HFFc6 (cell line): Measurements from ENCODE around the gene DNAJC1. TPM values are rescaled to one million over a fixed set of nuclear protein-coding genes. Genes with fewer than 3 reads are reported as not detected.

ENCODE experiments used
- DNase-seq: peaks from one replicate; pipeline ENCODE4 v3.0.0-alpha.2; 2018
- H3K27ac Mint-ChIP-seq: 2 replicates; pipeline ENCODE4 v1.8.0; 2020; ENCODE audit warnings: mild to moderate bottlenecking, mixed read lengths
- H3K27me3 Mint-ChIP-seq: 2 replicates; pipeline ENCODE4 v1.8.0; 2021; ENCODE audit warnings: mild to moderate bottlenecking, moderate library complexity, mixed read lengths; ENCODE audit not compliant: insufficient read depth
- H3K36me3 Mint-ChIP-seq: 2 replicates; pipeline ENCODE4 v1.8.0; 2021; ENCODE audit warnings: low read depth, mixed read lengths
- H3K4me1 Mint-ChIP-seq: 2 replicates; pipeline ENCODE4 v1.8.0; 2020; ENCODE audit warnings: low read depth, mixed read lengths
- H3K4me3 Mint-ChIP-seq: 2 replicates; pipeline ENCODE4 v1.8.0; 2020; ENCODE audit warnings: mild to moderate bottlenecking, moderate library complexity, mixed read lengths
- H3K9me3 Mint-ChIP-seq: 2 replicates; pipeline ENCODE4 v1.8.0; 2020; ENCODE audit warnings: mild to moderate bottlenecking, mixed read lengths
- long read RNA-seq: library from polyadenylated mRNA; unstranded; transcript quantifications from one replicate; pipeline ENCODE4 v2.0.0, GENCODE V29; 2019
- total RNA-seq, 6 experiments: library from RNA; stranded (reverse); fragmentation: NEBNext Ultra II Directional; extraction: Animal tissue kit (Norgen Biotek cat#: 25700); gene quantifications; 2 replicates in 1 of 6; 3 replicates in 5 of 6; pipeline ENCODE4 v1.2.3, GENCODE V29; 2021
- TF ChIP-seq, protein P1 (sequence below): fragments of 200-600 bp; sonication (generic); IDR thresholded peaks from 2 replicates; pipeline ENCODE4 v1.5.0; 2021; ENCODE audit warnings: antibody characterized with exemption, mild to moderate bottlenecking

Gene DNAJC1, protein sequence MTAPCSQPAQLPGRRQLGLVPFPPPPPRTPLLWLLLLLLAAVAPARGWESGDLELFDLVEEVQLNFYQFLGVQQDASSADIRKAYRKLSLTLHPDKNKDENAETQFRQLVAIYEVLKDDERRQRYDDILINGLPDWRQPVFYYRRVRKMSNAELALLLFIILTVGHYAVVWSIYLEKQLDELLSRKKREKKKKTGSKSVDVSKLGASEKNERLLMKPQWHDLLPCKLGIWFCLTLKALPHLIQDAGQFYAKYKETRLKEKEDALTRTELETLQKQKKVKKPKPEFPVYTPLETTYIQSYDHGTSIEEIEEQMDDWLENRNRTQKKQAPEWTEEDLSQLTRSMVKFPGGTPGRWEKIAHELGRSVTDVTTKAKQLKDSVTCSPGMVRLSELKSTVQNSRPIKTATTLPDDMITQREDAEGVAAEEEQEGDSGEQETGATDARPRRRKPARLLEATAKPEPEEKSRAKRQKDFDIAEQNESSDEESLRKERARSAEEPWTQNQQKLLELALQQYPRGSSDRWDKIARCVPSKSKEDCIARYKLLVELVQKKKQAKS
- total RNA-seq: 10 to 100 TPM; 17.3 to 25.5 (median 17.9) TPM
- long read RNA-seq, transcript DNAJC1-202 (12 exons, 2,106 nt): major isoform, 8 of 48 reads
- long read RNA-seq, partial matches to known transcripts: 37 of 48 reads
- long read RNA-seq, other reads (novel, unspliced or antisense): 3 of 48 reads

GRCh38 chr10:22003177-22003963 lies at the start of gene DNAJC1:
Gene DNAJC1, minus strand, starts transcription at chr10:22003730. Its CDS starts 296 bp downstream, at chr10:22003434.
- TF ChIP-seq, protein P1, sequence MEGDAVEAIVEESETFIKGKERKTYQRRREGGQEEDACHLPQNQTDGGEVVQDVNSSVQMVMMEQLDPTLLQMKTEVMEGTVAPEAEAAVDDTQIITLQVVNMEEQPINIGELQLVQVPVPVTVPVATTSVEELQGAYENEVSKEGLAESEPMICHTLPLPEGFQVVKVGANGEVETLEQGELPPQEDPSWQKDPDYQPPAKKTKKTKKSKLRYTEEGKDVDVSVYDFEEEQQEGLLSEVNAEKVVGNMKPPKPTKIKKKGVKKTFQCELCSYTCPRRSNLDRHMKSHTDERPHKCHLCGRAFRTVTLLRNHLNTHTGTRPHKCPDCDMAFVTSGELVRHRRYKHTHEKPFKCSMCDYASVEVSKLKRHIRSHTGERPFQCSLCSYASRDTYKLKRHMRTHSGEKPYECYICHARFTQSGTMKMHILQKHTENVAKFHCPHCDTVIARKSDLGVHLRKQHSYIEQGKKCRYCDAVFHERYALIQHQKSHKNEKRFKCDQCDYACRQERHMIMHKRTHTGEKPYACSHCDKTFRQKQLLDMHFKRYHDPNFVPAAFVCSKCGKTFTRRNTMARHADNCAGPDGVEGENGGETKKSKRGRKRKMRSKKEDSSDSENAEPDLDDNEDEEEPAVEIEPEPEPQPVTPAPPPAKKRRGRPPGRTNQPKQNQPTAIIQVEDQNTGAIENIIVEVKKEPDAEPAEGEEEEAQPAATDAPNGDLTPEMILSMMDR: no peak; the same call in none of the 2 replicates
- DNase-seq: peak; percentile 89
- Mint-ChIP-seq H3K27ac (peak within 1 kb of the TSS; percentile 85), H3K4me1 (peaks cover 20% of the 10 kb centered on the region), H3K4me3 (peak within 1 kb of the TSS; percentile 94), H3K27me3 (peaks cover 6% of the 10 kb centered on the region), H3K9me3 (no peaks in the 10 kb centered on the region), H3K36me3 (no peaks in the 10 kb centered on the region)

DNA sequence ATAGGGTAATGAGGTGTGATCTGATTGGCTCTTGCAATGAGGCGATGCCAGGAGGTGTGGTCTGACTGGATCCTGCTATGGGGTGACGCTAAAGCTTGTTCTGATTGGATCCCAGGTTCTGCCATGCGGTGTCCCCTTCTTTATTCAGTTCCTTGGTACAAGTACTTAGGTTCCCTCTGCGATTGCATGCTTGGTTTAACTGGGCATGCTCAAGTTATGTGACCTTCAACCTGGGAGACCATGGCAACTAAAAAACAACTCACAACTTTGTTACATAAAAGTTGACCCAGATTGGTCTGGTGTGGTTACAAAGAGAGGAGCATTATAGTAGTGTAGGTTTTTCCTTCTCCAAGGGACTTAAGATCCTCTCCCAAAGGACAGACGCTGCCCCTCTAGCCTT lies 49.5 kb upstream of the DNAJC1 start:
- Mint-ChIP-seq H3K4me1 (no peaks in the 10 kb centered on the region), H3K27me3 (peaks cover 8% of the 10 kb centered on the region)
- TF ChIP-seq, protein P1: no peak

GRCh38 chr10:22049635-22050034 lies 46.1 kb upstream of the DNAJC1 start:
- no peak overlapping the region for H3K27ac Mint-ChIP-seq
- TF ChIP-seq, protein P1: no peak
- H3K27me3 Mint-ChIP-seq: peaks cover 6% of the 10 kb centered on the region
- no peak for DNase-seq
- H3K9me3 Mint-ChIP-seq: no peaks in the 10 kb centered on the region
- no peaks in the 10 kb centered on the region for H3K4me1 Mint-ChIP-seq
- H3K4me3 Mint-ChIP-seq: no peak overlapping the region
- no peaks in the 10 kb centered on the region for H3K36me3 Mint-ChIP-seq

More for the DNA sequence above, 49.5 kb upstream of the DNAJC1 start:
- Mint-ChIP-seq H3K4me3 (no peak overlapping the region), H3K9me3 (peaks cover 4% of the 10 kb centered on the region; the same call in 1 of the 2 replicates), H3K36me3 (no peaks in the 10 kb centered on the region), H3K27ac (no peak overlapping the region)
- DNase-seq: no peak

GRCh38 chr10:22047812-22048211 lies 44.3 kb upstream of the DNAJC1 start:
- H3K27ac Mint-ChIP-seq: no peak overlapping the region

DNA sequence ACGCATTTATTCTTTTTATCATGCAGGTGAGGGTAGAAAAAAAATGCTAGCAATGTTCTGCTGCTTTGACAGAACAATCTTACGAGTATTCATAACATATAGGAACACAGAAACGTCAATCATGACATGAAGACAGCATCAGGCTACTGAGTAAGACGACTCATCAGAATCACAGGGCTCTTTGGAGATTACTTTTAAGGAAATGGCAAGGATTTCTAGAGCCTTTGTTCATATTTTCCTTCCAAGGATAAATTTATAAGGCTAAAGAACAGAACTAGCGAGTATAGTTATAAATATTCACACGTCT lies 39.8 kb upstream of the DNAJC1 start:
- TF ChIP-seq, protein P1: no peak
- no peaks in the 10 kb centered on the region for H3K4me1 Mint-ChIP-seq
- no peak overlapping the region for H3K27ac Mint-ChIP-seq
- H3K27me3 Mint-ChIP-seq: no peaks in the 10 kb centered on the region; the same call in 1 of the 2 replicates
- DNase-seq: no peak
- no peaks in the 10 kb centered on the region for H3K9me3 Mint-ChIP-seq
- no peak overlapping the region for H3K4me3 Mint-ChIP-seq
- no peaks in the 10 kb centered on the region for H3K36me3 Mint-ChIP-seq

More at GRCh38 chr10:22047812-22048211, 44.3 kb upstream of the DNAJC1 start:
- H3K9me3 Mint-ChIP-seq: no peaks in the 10 kb centered on the region
- H3K4me3 Mint-ChIP-seq: no peak overlapping the region
- H3K27me3 Mint-ChIP-seq: peaks cover 3% of the 10 kb centered on the region
- TF ChIP-seq, protein P1: no peak
- no peak for DNase-seq
- no peaks in the 10 kb centered on the region for H3K36me3 Mint-ChIP-seq
- no peaks in the 10 kb centered on the region for H3K4me1 Mint-ChIP-seq
